CD4-positive, alpha-beta T cell (primary cell): ENCODE data around the gene GAS7. TPM values are rescaled to one million over a fixed set of nuclear protein-coding genes. Genes with fewer than 3 reads are reported as not detected.

Experiments
- ATAC-seq: fragments of 200-7000 bp; cut with Tn5 transposase; one replicate; pipeline ENCODE4 v1.10.0; 2022; ENCODE audit warnings: mild to moderate bottlenecking; ENCODE audit not compliant: poor library complexity
- CTCF ChIA-PET: fragments of 350-600 bp; sonication (Branson Sonifier 250); formaldehyde crosslinking; loops from one replicate; lab custom pipeline; 2021; ENCODE audit warnings: antibody characterized with exemption, inconsistent platforms; lab: Charles Lee
- POLR2A ChIA-PET: fragments of 350-600 bp; sonication (Branson Sonifier 250); formaldehyde crosslinking; loops from one replicate; lab custom pipeline; 2021; ENCODE audit warnings: antibody characterized with exemption, inconsistent platforms; lab: Charles Lee
- DNase-seq, 14 experiments: peaks; one replicate each; pipeline ENCODE4 v3.0.0-alpha.2; 2013 to 2020; ENCODE audit warnings: mixed read lengths in 2 of 14
- H3K27ac ChIP-seq, 2 donors: one replicate each; pipeline versions ENCODE4 v1.5.1 to v1.7.0; 2013; ENCODE audit warnings: low read length in 2 of 2, low read depth in 1 of 2, mild to moderate bottlenecking in 1 of 2
- H3K27me3 ChIP-seq, 2 experiments: 1 replicate in 1 of 2; 2 replicates in 1 of 2; pipeline versions ENCODE4 v1.6.1 to v1.7.0; 2013; ENCODE audit warnings: low read length in 2 of 2, control low read depth in 1 of 2, mild to moderate bottlenecking in 1 of 2, moderate library complexity in 1 of 2; ENCODE audit not compliant: insufficient read depth in 2 of 2, control insufficient read depth in 1 of 2
- H3K36me3 ChIP-seq: one replicate; pipeline ENCODE4 v1.6.1; 2013; ENCODE audit warnings: low read length, control low read depth; ENCODE audit not compliant: insufficient read depth
- H3K4me1 ChIP-seq: one replicate; pipeline ENCODE4 v1.6.1; 2013; ENCODE audit warnings: low read length, control low read depth; ENCODE audit not compliant: insufficient read depth
- H3K4me3 ChIP-seq: one replicate; pipeline ENCODE4 v1.5.1; 2013; ENCODE audit warnings: mild to moderate bottlenecking, low read length, moderate library complexity
- H3K9me3 ChIP-seq, 2 experiments: 1 replicate in 1 of 2; 2 replicates in 1 of 2; pipeline versions ENCODE4 v1.6.1 to v1.7.0; 2013; ENCODE audit warnings: low read length in 2 of 2, mild to moderate bottlenecking in 2 of 2, control low read depth in 1 of 2, moderate library complexity in 1 of 2; ENCODE audit not compliant: control insufficient read depth in 1 of 2, insufficient read depth in 1 of 2
- H3K27ac Mint-ChIP-seq: one replicate; pipeline ENCODE4 v1.8.0; 2020; ENCODE audit warnings: mixed read lengths
- H3K27me3 Mint-ChIP-seq: one replicate; pipeline ENCODE4 v1.8.0; 2021; ENCODE audit warnings: mixed read lengths
- H3K36me3 Mint-ChIP-seq: one replicate; pipeline ENCODE4 v1.8.0; 2021; ENCODE audit warnings: low read depth, mixed read lengths
- H3K4me1 Mint-ChIP-seq: one replicate; pipeline ENCODE4 v1.8.0; 2021; ENCODE audit warnings: low read depth, mixed read lengths
- H3K4me3 Mint-ChIP-seq: one replicate; pipeline ENCODE4 v1.8.0; 2020; ENCODE audit warnings: mild to moderate bottlenecking, mixed read lengths
- H3K9me3 Mint-ChIP-seq: one replicate; pipeline ENCODE4 v1.8.0; 2020; ENCODE audit warnings: mixed read lengths
- intact Hi-C, 2 experiments: fragments of 100-400 bp; cut with DNase I in 1 of 2; cut with micrococcal nuclease in 1 of 2; formaldehyde crosslinking; loops; one replicate each; pipeline versions ENCODE4 v1.15.1 to v1.9.0; 2023 to 2025; cut with DNase I, micrococcal nuclease
- total RNA-seq, 174 experiments: library from RNA in 2 of 174; stranded (reverse) in 2 of 174; gene quantifications; one replicate each; pipeline ENCODE4 v1.2.3 and lab custom pipeline; 2021 to 2026
- TF ChIP-seq, protein P1 (sequence below): fragments of 200-600 bp; IDR thresholded peaks from one replicate; pipeline ENCODE4 v1.8.0; 2022; ENCODE audit warnings: antibody characterized with exemption, mild to moderate bottlenecking

Gene GAS7
- total RNA-seq, 2 experiments from 2014 or later: 1.8 to 3.4 TPM

DNA sequence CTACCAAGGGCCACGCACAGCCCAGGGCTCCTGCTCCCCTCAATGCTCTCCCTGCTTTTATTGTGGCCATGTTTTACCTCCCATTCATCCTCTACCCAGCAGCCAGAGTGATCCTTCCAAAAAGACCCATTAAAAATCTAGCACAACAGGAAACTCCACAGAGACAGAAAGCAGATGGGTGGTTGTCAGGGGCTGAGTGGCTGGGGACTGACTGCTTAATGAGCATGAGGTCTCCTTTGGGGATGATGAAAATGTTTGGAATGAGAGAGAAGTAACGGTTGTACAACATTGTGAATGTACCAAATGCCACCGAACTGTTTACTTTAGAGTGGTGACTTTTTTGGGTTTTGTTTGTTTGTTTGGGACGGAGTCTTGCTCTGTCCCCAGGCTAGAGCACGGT, 107.4 kb downstream of the GAS7 start:
- Mint-ChIP-seq H3K4me3 (no peak overlapping the region), H3K27me3 (no peaks in the 10 kb centered on the region), H3K4me1 (no peaks in the 10 kb centered on the region), H3K27ac (no peak overlapping the region), H3K9me3 (peaks cover 2% of the 10 kb centered on the region), H3K36me3 (no peaks in the 10 kb centered on the region)
- Histone ChIP-seq H3K4me3 (no peak overlapping the region), H3K27ac (no peak overlapping the region), H3K36me3 (no peaks in the 10 kb centered on the region), H3K27me3 (no peaks in the 10 kb centered on the region), H3K9me3 (no peaks in the 10 kb centered on the region), H3K4me1 (no peaks in the 10 kb centered on the region)
- TF ChIP-seq, protein P1, sequence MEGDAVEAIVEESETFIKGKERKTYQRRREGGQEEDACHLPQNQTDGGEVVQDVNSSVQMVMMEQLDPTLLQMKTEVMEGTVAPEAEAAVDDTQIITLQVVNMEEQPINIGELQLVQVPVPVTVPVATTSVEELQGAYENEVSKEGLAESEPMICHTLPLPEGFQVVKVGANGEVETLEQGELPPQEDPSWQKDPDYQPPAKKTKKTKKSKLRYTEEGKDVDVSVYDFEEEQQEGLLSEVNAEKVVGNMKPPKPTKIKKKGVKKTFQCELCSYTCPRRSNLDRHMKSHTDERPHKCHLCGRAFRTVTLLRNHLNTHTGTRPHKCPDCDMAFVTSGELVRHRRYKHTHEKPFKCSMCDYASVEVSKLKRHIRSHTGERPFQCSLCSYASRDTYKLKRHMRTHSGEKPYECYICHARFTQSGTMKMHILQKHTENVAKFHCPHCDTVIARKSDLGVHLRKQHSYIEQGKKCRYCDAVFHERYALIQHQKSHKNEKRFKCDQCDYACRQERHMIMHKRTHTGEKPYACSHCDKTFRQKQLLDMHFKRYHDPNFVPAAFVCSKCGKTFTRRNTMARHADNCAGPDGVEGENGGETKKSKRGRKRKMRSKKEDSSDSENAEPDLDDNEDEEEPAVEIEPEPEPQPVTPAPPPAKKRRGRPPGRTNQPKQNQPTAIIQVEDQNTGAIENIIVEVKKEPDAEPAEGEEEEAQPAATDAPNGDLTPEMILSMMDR: no peak
- CTCF ChIA-PET: no interaction called here
- ATAC-seq (no peak), DNase-seq (no peak)
- intact Hi-C loops: no loop called here
- POLR2A ChIA-PET: no interaction called here

GRCh38 chr17:10089196-10089804, 109.1 kb downstream of the GAS7 start:
- H3K9me3 Mint-ChIP-seq: peaks cover 2% of the 10 kb centered on the region
- Histone ChIP-seq H3K27ac (no peak overlapping the region), H3K36me3 (no peaks in the 10 kb centered on the region), H3K4me3 (no peak overlapping the region), H3K4me1 (no peaks in the 10 kb centered on the region), H3K27me3 (no peaks in the 10 kb centered on the region), H3K9me3 (no peaks in the 10 kb centered on the region)
- no peak for ATAC-seq
- DNase-seq: no peak
- TF ChIP-seq, protein P1: no peak
- H3K27me3 Mint-ChIP-seq: no peaks in the 10 kb centered on the region
- H3K4me1 Mint-ChIP-seq: no peaks in the 10 kb centered on the region
- H3K4me3 Mint-ChIP-seq: no peak overlapping the region
- H3K27ac Mint-ChIP-seq: no peak overlapping the region
- intact Hi-C loops: no loop called here
- ChIA-PET POLR2A (no interaction called here), CTCF (no interaction called here)
- no peaks in the 10 kb centered on the region for H3K36me3 Mint-ChIP-seq

GRCh38 chr17:10088444-10088843, 110.0 kb downstream of the GAS7 start:
- no peaks in the 10 kb centered on the region for H3K36me3 Mint-ChIP-seq
- CTCF ChIA-PET: no interaction called here

More at GRCh38 chr17:10088444-10088843, 110.0 kb downstream of the GAS7 start:
- no peaks in the 10 kb centered on the region for H3K27me3 ChIP-seq
- no peaks in the 10 kb centered on the region for H3K36me3 ChIP-seq
- no peak overlapping the region for H3K27ac Mint-ChIP-seq
- H3K4me1 Mint-ChIP-seq: no peaks in the 10 kb centered on the region
- ATAC-seq (no peak), DNase-seq (no peak)
- peaks cover 0 to 6% of the 10 kb centered on the region in 2 experiments for H3K9me3 ChIP-seq
- H3K27me3 Mint-ChIP-seq: no peaks in the 10 kb centered on the region
- no peak overlapping the region for H3K4me3 ChIP-seq
- H3K4me3 Mint-ChIP-seq: no peak overlapping the region
- TF ChIP-seq, protein P1: no peak
- no peak overlapping the region for H3K27ac ChIP-seq
- H3K9me3 Mint-ChIP-seq: peaks cover 2% of the 10 kb centered on the region
- no peaks in the 10 kb centered on the region for H3K4me1 ChIP-seq
- intact Hi-C loops: no loop called here
- POLR2A ChIA-PET: no interaction called here
